Measurements from ENCODE around the gene ORC6.

- TF ChIP-seq EZH2phosphoT487 (IDR thresholded peaks at IDR 0.05; ENCODE audit: insufficient read depth, low read depth), result no peak
- TF ChIP-seq EZH2 (IDR thresholded peaks at IDR 0.05; ENCODE audit: insufficient read depth, poor library complexity, severe bottlenecking), result no peak
Measured at GRCh38 chr16:46702030-46702429, 12.6 kb downstream of the ORC6 start.

Measured in GM23248 (cell line).